LoVo (cell line): ENCODE results near the gene AQP5.

ENCODE experiments used
- DNase-seq: peaks from one replicate; pipeline ENCODE4 v3.0.0-alpha.2; 2016; ENCODE audit warnings: low spot score

AQP5 gene

DNA sequence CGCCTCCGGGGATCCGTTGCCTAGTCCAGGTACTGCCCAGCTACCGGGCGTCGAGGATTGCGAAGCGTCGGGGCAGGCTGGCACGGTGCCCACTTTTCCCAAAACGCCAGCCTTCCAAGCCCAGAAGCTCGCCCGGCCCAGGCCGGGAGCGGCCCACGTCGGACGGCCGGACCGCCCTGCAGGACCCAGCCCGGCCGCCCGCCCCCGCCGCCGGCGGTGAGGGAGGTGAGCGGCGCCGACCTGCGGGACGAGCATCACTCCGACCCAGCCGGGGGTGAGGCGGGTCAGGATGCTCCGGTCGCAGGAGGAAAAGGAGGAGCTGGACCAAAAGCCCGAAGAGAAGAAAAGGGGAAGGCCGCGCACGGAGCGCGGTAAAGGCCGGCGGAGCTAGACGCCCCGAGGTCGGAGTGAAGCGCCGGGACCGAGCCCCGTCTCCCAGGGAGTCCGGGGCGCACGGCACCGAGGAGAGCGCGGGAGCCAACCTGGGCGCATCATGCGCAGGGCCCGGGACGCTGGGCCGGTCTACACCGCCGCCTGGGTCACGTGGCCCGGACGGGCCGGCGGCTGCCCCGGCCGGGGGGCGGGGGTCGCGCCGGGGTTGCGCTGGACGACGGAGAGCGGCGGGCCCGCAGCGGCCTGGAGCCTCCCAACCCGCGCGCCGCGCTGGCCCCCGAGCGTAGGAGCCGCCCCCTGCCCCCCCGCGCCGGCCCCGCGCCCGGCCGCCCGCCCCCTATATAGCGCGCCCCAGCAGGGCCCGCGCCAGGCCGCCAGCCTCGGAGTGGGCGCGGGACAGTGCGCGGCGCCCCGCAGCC lies at the start of gene AQP5:
Gene AQP5 (plus strand): TSS at position 762 of the 812 bp plus-strand sequence. CDS start 146 bp downstream, outside the sequence.
- DNase-seq, result no peak

DNA sequence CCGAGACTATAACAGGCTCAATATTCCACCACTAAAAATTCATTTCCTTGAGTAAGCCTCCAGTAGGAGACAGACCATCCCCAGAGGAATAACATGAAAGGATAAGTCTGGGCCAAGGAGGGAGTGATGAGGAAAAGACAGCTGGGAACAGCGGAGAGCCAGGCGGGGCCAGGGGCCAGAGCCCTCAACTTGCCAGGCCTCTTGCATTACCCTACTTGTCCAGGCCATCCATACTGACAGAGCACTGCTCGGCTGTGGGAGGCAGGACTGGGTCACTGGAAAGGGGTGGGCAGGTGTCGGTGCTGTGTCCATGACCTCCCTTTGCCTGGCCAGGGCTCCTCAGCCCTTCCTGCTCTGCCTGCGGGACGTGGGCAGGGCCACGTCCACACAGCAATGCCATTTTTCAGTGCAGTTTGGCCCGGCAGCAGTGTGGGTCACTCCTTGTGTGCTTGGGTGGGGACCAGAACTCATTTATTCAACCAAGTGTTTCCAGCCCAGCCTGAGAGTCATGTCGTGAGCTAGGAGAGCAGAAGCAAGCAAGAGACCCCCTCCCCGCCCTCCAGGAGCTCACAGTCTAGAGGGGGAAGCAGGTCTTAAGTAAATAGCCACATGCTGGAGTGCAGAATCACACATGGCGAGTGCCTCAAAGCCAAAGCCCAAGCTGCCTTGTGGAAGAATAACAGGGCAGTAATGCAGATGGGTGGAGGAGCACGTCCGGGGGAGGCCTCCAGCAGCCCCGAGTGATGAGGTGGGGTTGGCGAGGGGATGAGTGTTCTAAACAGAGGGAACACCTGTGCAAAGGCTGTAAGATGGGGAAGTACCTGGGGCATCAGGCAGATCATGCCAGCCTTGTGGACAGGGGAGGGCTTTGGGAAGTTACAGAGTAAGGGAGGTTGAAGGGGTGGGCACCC lies 49.1 kb upstream of the AQP5 start:
- DNase-seq, result no peak

DNA sequence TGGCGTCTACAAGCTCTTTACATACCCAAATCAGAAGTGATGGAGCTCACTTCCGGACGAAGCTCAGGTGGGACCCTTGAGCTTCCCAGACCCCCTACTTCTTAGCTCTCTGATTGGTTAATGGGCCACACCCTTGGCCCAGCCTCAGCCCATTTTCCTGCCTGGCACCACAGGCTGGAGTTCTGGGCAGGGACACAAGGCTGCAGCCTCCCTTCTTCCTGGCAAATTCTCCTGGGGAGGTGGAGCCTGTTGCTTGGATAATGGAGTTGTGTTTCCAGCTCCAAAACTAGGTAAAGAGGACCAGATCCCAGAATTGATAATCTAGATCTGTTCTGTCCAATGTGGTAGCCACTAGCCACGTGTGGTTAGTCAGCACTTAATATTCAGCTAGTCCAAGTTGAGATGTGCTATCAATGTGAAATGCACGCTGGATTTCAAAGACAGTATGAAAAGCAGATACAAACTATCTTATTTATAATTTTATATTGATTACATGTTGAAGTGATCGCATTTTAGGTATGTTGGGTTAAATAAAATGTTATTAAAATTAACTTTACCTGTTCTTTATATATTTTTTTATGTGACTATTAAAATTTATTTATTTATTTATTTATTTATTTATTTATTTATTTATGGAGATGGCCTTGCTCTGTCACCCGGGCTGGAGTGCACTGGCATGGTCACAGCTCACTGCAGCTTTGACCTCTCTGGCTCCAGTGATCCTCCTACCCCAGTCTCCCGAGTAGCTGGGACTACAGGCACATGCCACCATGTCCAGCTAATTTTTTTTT lies 45.3 kb upstream of the AQP5 start:
- no peak for DNase-seq

DNA sequence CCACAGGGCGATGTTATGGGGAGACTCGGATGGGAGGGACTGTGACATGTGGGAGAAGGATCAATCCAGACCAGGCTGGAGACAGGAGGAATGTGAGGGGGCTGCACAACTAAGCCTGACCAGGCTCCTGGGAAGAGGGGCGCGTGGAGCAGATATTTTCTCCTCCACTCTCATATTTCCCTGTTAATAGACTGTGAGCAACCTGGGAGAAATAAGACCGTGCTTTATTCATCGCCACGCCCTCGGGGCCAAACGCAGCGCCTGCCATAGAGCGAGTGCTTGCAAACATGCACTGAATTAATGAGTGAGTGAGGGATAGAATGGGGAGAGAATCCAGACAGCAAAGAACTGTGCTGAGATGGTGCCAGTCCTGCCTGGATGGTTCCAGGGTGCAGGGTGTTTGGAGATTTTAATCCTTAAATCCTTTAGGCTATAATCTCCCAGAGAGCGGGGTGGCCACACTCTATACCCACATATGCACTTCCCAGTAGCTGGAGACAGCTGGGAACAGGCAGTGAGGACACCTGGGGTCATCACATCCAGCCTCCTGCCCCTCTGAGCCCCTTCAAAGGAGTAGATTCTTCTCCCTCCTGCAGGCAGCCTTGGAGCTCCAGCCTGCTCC lies 44.4 kb upstream of the AQP5 start:
- DNase-seq, result no peak

DNA sequence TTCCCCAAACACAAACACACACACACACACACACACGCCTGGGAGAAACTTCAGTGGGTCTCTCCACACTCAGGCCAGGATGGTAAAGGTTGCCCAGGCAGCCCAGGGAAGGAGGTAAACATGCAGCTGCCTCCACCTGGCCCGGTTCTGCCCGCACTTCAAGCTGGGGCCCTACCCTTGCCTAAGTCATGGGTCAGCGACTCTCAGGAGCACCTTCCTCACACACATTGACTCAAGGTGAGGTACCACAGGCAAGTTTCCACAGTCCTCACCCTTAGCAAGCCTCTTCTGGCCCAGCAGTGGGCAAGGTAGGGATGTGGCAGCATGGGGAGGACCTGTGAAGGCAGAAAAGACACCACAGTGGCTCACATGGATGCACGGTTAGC lies 43.9 kb upstream of the AQP5 start:
- DNase-seq, result no peak

DNA sequence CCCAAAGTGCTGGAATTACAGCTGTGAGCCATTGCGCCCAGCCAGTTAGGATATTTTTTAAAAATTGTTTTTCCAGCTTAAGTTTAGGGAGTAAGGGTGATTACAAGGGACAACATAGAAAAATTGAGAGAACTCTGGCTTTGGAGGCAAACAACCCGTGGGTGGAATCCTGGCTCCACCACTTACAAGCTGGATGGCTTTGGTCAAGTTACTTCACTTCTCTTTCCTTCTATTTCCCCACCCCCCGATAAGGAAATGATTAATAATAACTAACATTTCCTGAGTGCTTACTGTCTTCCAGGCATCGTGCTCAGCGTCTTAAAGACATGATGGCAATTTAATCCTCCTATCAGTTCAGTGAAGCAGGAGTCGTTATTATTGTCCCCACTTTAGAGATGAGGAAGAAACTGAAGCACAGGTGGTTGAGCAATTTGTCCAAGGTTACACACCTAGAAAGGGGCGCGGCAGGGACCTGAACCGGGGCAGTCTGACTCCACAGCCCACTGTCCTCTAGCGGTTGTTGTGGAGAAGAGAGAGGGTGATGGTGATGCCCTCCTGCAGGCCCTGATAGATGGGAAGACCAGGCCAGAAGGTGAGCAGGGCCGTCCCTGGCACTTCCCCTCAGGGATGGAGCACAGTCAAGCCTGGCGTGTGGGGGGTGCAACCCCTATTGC lies 41.3 kb upstream of the AQP5 start:
- DNase-seq, result peak; percentile 32

DNA sequence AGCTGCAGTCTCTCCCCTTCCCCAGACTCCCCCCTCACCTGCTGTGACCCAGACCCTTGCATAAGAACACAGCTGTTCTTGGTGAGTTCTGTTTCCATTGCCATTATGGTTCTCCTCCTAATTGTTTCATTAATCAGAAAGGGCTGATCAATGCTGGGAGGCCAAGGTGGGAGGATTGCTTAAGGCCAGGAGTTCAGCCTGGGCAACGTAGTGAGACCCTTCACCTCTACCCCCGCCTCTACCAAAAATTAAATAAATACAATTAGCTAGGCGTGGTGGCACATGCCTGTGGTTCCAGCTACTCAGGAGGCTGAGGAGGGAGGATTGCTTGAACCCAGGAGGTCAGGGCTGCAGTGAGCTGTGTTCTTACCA lies 40.8 kb upstream of the AQP5 start:
- DNase-seq, result no peak

DNA sequence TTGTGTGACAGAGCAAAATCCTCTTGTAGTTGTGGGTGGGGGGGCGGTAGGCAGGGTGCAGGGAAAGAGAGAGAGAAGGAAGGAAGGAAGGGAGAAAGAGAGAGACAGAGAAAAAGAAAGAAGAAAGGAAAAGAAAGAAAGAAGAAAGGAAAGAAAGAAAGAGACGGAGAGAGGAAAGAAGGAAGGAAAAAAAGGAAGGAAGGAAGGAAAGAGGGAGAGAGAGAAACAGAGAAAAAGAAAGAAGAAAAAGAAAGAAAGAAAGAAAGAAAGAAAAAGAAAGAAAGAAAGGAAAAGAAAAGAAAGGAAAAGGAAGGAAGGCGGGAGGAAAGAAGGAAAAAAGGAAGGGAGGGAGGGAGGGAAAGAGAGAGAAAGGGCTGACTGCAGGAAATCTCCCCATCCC lies 40.4 kb upstream of the AQP5 start:
- no peak for DNase-seq

DNA sequence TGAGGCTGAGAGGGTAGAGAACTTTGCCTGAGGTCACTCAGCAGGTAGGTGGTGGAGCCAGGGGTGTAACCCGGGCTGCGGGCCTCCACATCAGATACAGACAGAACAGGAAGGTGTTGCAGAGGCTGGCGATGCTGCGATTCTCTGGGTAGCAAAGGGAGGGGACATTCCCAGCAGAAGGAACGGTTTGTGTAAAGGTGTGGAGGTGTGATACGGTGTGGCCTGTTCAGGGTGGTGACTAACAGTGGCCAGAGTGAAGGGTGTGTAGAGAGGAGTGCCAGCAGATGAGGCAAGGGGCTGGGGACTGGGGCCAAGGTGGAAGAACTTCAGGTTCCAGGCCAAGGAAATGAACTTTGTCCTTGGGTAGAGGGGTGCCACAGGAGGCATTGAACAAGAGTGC lies 39.7 kb upstream of the AQP5 start:
- DNase-seq, result peak; percentile 36

DNA sequence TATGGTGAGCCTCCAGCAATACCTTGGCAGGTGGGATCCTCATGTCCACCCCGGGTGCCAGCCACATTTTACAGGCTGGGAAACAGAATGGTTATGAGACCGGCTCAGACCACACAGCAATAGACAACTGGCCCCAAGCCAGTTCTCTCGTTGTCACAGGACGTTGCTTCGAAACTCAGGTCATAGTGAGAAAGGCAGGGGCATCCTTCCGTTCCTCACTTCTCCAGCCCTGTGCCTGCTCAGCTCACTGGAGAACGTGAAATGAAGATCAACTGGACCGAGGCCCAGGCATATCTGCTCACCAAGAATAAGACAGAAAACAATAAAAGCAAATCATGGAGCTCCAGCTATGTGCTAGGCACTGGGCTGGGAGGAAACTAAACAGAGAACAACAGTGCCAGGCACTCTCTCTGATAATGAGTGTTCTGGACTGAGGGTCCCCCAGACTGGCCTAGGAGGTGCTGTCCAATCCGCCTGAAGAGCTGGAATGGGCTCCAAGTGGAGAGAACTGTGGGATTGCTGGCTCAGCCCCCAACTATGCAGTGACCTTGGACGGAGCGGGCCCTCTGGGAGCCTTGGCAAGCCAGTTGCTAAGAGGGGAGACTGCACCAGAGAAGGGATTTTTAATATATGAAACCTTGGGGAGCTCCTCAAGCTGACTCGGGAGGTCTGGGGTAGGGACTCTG lies 39.2 kb upstream of the AQP5 start:
- no peak for DNase-seq

DNA sequence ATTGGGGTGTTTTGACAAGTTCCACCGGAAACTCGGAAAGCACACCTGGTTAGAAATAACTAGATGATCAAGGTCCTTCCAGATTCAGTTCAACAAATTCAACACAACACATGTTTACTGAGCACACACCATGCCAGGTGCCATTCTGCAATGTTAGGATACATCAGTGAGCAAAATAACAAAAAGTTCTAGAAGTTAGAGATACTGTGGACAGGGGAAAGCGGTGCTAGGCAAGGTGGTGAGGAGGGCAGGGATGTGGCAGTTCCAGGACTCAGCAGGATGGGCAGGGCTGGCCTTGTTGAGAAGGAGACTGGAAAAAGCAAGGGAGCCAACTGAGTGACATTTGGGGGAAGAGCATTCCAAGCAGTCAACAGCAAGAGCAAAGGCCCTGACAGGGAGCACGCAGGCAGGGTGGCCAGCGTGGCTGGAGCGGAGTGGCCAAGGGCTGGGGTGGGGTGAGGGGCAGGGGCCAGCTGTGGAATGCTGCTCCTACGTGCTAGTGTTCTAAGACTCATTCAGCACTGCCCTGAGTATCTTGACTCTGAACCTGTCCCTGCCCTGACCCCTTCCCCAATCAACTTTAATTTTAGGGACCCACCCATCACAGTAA lies 38.5 kb upstream of the AQP5 start:
- no peak for DNase-seq

DNA sequence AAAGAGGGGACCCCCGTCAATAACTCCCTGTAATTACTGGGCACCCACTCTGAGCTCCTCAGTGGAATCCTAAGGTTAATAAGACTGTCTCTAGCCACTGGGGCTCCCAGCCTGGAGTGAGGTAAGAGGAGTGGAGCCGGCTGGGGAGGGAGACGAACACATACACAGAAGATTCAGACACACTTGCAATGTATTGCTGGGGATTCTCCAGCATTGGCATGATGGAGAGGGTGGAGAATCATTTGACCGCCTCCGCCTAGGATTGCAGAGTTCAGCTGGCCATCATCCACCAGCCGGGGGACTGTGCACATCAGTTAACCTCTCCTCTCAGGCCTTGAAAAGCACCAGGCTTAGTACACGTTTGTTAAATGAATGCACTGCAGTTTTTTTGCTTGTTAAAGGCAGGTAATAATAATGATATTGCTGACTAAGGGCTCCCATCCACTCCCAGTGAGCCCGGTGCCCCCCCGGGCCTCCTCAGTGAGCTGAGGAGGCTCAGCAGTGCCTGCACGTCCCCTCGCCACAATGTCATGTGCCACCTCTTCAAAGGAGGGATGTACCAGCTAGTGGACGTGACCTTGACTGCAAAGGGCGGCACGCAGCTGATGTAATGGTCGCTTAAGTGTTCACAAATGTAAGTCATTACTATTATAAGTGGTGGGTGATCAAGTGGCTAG lies 37.7 kb upstream of the AQP5 start:
- no peak for DNase-seq

DNA sequence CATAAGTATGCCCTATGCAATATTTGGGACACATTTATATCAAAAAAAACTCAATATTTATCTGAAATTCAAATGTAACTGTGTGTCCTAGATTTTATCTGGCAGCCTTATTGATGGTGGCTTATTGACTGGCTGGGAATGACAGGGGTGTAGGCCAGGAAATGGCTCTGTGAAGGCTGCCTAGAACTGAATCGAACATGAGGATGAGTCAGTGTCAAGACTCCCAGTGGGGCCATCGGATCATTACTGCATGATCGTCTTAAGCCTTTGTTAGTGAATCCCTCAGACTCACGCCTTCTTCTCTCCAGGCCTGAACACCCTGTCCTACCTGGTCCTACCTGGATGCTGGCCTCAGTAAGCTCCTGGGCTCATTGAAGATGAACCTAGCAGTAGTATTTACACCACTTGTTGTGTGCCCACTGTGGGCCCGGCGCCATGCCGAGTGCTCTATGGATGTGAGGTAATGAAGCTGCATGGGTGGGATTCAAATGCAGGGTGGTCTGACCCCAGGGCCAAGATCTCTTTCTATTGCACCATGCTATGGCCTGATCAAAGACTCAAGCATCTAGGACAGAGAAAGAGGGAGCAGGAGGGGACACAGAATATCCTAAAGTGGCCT lies 36.9 kb upstream of the AQP5 start:
- no peak for DNase-seq

DNA sequence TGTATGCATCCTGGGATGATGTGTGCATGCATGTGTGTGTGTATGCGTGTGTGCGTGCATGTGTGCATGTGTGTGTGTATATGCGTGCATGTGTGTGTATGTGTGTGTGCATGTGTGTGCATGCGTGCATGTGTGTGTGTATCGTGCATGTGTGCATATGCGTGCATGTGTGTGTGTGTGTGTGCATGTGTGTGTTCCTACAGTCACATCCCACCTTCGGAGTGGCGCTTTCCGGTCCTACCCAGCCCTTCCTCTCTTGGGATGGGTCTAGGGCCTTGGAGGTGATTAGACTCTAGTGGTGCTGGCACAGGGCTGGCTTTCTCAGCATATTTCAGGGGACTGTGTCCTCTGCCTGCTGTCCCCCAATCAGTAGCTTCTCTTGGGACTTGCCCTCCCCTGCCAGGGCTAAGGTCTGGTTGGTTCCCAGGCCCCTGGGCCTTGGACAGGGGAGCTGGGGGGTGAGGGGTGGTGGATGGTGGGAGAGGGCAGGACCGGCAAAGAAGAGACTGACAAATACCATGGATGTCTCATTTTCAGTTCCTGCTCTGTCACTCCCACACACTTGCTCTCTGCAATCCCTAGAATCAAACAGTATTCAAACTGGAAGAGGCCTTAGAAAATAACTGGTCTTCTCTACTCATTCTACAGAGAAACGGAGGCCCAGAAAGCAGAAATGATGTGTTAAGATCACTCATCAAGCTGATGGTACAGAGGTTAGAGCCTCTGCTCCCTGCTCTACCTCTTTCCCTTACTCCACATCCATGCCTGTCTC lies 36.1 kb upstream of the AQP5 start:
- DNase-seq, result no peak

DNA sequence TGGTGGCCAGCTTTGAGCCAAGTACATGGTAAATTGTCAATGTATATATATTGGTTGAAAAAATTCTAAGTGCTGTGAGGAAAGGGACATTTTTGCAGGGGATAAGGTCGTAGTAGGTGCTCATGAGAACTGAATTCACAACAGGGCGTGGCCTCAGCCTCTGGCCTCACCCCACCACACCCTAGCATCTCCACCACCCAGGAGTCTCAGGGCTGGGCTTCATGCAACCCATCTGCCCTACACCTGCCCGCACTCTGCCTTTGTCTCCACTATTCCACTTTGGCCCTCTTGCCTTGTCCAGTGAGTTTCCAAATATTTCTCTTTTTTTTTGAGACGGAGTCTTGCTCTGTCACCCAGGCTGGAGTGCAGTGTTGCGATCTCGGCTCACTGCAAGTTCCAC lies 33.2 kb upstream of the AQP5 start:
- no peak for DNase-seq

DNA sequence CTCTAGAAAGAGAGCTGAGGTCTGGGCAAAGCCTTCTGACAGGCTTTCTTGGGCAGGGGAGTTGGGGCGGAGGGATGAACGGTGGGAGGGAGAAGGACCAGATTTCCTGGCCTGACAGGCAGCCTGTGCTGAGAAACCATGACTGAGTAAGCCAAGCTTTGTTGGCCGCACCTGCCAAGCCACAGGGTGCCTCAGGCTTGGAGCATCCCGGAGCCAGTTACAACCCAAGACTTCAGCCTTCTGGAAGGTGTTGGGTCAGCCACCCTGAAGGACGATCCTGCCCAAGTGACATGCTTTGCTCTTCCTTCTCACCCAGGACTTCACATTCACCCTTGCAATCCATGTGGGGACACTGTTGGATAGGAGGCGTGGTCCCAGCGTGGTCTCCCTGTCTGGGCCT lies 32.1 kb upstream of the AQP5 start:
- DNase-seq, result no peak

DNA sequence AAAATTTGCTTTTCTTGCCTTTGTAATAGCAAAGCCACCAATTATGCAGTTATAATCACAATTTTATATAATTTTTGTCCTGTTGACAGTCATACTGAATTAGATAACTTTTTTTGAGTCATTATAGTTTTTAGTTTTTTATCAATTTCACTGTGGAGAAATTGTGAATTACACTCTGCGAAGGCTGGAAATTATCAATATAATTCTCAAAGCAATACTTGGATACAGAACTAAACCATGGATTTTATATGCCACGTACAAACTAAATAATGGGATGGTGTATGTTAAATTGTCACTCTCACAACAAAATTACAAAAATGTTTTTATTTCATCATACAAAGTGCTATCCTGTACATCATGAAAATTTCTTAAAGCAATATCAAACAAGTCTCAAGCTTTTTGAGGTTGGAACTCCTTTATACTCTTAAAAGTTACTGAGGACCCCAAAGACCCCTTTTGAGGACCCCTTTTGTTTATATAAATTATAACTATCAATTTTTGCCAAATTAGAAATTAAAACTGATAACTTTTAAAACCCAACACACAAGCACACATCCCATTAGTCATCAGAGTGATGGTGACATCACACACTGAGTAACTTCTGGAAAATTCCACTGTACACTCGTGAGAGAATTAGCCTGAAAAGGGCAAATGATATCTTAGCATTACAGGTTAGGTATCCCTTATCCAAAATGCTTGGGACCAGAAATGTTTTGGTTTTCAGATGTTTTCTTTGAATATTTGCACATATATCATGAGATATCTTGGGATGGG lies 31.0 kb upstream of the AQP5 start:
- DNase-seq, result no peak

DNA sequence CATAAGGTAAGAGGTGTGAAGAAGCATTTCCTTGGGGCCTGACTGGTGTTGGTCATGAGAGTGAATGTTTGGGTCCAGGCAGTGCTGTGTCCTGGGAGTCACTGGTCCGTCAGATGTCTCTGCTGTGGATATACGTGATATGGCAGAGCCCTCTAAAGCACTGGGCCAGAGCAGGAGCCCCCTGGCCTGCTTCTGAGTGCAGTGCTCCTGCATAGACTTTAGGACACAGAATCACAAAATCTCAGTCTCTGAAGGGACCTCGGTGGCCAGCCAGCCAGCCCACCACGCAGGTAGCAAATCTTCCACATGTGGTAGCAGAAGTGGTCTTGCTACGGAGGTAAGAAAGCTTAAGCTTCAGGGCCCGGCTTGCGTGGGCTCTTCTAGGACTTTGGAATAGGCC lies 29.6 kb upstream of the AQP5 start:
- DNase-seq, result no peak
